Skin of body (tissue), 2 donors: ENCODE results near the gene GULP1. TPM values are rescaled to one million over a fixed set of nuclear protein-coding genes. Genes with fewer than 3 reads are reported as not detected.

Experiments used
- DNase-seq: peaks from one replicate; lab custom pipeline; 2025; lab: John Stamatoyannopoulos, UW
- total RNA-seq: library from RNA; depleted of rRNA; stranded (reverse); fragments of >200 nt; gene quantifications from one replicate; pipeline ENCODE4 v1.2.3, GENCODE V29; 2014

Gene GULP1
- total RNA-seq, 1 donor from 2014 or later = 56.8 TPM

GRCh38 chr2:188471166-188471565 is 179.5 kb downstream of the GULP1 start:
- no peak for DNase-seq

GRCh38 chr2:188473306-188473705 is 181.6 kb downstream of the GULP1 start:
- no peak for DNase-seq

GRCh38 chr2:188474316-188474715 is 182.6 kb downstream of the GULP1 start:
- no peak for DNase-seq

- no peak for DNase-seq
Observed at GRCh38 chr2:188475945-188476344, 184.3 kb downstream of the GULP1 start.

GRCh38 chr2:188477564-188478103 is 186.0 kb downstream of the GULP1 start:
- no peak for DNase-seq

GRCh38 chr2:188478724-188479123 is 187.1 kb downstream of the GULP1 start:
- DNase-seq = no peak

- no peak for DNase-seq
Observed at GRCh38 chr2:188481474-188481873, 189.8 kb downstream of the GULP1 start.

GRCh38 chr2:188485496-188485895 is 193.8 kb downstream of the GULP1 start:
- DNase-seq = no peak

- DNase-seq = no peak
Observed at GRCh38 chr2:188492751-188493150, 201.1 kb downstream of the GULP1 start.

GRCh38 chr2:188494906-188495305 is 203.2 kb downstream of the GULP1 start:
- DNase-seq = no peak

GRCh38 chr2:188495969-188496431 is 204.3 kb downstream of the GULP1 start:
- DNase-seq = no peak

- DNase-seq = no peak
Observed at GRCh38 chr2:188497726-188498125, 206.1 kb downstream of the GULP1 start.

- no peak for DNase-seq
Observed at GRCh38 chr2:188503975-188504374, 212.3 kb downstream of the GULP1 start.

- no peak for DNase-seq
Observed at GRCh38 chr2:188506843-188507242, 215.2 kb downstream of the GULP1 start.

- no peak for DNase-seq
Observed at GRCh38 chr2:188511346-188511745, 219.7 kb downstream of the GULP1 start.

- DNase-seq = peak; percentile 62
Observed at GRCh38 chr2:188512456-188512855, 220.8 kb downstream of the GULP1 start.

GRCh38 chr2:188515918-188516317 is 224.2 kb downstream of the GULP1 start:
- no peak for DNase-seq

GRCh38 chr2:188517549-188518215 is 226.0 kb downstream of the GULP1 start:
- DNase-seq = no peak

GRCh38 chr2:188518381-188518780 is 226.7 kb downstream of the GULP1 start:
- DNase-seq = no peak

GRCh38 chr2:188519136-188519535 is 227.5 kb downstream of the GULP1 start:
- no peak for DNase-seq

- DNase-seq = no peak
Observed at GRCh38 chr2:188522517-188522916, 230.8 kb downstream of the GULP1 start.

GRCh38 chr2:188523919-188524318 is 232.2 kb downstream of the GULP1 start:
- no peak for DNase-seq

GRCh38 chr2:188524519-188525113 is 232.9 kb downstream of the GULP1 start:
- DNase-seq = peak; percentile 40
